GM12891 (cell line): Measurements from ENCODE around the gene DUSP23.

ENCODE experiments used
- POLR2A ChIP-seq: IDR thresholded peaks from 2 replicates; pipeline ENCODE4 v1.6.1; 2011; ENCODE audit warnings: low read depth, low read length, control low read depth
- POLR2AphosphoS5 ChIP-seq: IDR thresholded peaks from 2 replicates; pipeline ENCODE4 v1.6.1; 2011; ENCODE audit warnings: low read depth, low read length, control low read depth
- SPI1 ChIP-seq: IDR thresholded peaks from 2 replicates; pipeline ENCODE4 v1.6.1; 2011; ENCODE audit warnings: low read depth, low read length, control low read depth
- TAF1 ChIP-seq: IDR thresholded peaks from 2 replicates; pipeline ENCODE4 v1.6.1; 2011; ENCODE audit warnings: low read depth, low read length, control low read depth

- TF ChIP-seq POLR2AphosphoS5 (no peak), POLR2A (no peak), TAF1 (no peak), SPI1 (no peak)
Observed at GRCh38 chr1:159786966-159787365, 6.2 kb downstream of the DUSP23 start.
